HTERT RPE-1 (cell line): ENCODE data around the gene KRR1.
"Not testable (repeated sequence)": the region's sequence is repeated elsewhere in the genome, so short reads cannot be mapped to it uniquely, and the experiment has no call there.

Experiments used
- in situ Hi-C: fragments of 300-500 bp; cut with MboI; formaldehyde crosslinking; loops from 4 replicates; pipeline ENCODE4 v1.14.3; 2020; ENCODE audit warnings: low sequenced_read_pairs

The KRR1 gene

DNA sequence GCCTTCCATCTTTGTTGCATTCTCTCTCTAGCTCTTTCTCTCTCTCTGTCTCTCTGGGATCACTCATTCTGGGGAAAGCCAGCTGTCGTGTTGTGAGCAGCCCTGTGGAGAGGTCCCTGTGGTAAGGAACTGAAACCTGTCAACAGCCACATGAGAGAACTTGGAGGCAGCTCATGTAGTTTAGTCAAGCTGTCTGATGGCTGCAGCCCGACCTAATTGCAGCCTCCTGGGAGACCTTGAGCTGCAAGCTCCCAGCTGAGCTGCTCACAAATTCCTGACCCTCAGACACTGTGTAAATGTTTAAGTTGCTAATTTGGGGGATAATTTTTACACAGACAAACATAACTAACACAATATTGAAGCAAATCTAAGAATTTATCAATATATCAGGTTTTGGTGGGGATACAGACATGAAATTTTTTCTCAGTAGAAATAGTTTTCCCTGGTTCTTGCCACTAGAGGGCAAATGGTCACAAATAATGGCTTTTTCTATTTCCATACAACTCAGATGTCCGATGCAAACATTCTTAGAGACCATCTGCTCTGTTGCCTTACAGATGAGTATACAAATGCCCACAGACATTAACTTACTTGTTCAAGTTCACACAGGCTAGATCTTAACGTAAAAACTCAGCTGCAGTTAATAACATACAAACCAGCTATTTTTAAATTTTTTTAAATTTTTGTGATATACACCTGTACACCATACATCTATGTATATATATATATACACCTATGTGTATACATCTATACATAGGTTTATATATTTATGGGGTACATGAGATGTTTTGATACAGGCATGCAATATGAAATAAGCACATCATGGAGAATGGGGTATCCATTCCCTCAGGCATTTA lies 15.5 kb upstream of the KRR1 start:
- in situ Hi-C loops: no loop called here

DNA sequence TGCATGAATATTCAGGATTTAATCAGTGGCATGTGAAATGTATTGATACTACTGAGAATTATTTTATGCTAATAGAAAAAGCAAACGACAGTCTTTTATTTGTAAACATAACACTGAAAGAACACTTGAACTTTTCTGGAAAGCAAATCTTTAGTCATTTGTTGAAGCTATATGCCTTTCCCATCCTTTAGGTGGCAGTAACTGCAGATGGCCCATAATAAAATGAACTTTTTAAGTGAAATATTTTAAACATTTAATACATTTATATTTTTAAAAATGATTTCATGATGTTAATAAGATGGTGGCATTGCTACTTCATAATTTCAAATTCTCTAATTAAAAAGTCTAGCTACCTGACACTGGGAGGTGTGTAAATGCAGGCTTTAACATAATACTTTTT lies 13.9 kb upstream of the KRR1 start:
- in situ Hi-C loops: no loop called here

GRCh38 chr12:75522124-75522523 lies 10.7 kb upstream of the KRR1 start:
- in situ Hi-C loops: not testable (repeated sequence)

- in situ Hi-C loops: not testable (repeated sequence)
These were observed 9.8 kb upstream of the KRR1 start for GRCh38 chr12:75521224-75521623.

- in situ Hi-C loops: no loop called here
These were observed 1.8 kb downstream of the KRR1 start for GRCh38 chr12:75509621-75510020.

DNA sequence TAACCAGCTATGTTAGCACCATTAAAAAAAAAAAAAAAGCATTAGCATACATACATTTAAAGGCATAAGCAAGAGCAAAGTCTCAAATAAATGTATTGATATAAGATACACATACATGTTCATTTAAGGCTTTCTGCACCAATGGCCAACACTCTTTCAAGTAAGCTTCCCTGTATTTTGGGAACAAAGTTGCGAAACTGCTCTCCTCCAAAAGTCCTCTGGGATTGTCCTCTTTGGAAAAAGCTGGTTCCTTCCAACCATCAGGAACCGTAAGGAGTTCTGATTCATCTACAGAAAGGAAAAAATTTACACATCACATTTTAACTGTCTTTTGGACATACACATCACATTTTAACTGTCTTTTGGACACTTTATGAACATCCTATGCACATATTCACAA lies 3.2 kb downstream of the KRR1 start:
- in situ Hi-C loops: no loop called here

DNA sequence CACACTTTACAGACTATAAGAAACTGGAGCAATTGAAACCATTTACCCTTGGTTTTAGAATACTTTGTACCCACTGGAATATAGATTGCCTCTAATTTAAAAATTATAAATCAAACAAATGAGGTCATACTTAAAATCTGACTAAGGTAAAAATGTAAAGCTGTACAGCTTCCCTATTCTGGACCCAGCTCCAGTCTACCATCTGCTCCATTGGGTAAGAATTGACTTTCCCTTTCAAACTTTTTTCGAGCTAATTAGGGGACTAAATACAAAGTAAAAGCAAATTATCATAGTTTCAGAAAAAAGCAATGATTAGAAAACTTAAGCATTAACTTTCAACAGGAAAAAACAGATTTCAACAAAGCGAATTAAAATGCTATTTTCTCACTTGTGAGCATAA lies 4.3 kb downstream of the KRR1 start:
- in situ Hi-C loops: no loop called here

DNA sequence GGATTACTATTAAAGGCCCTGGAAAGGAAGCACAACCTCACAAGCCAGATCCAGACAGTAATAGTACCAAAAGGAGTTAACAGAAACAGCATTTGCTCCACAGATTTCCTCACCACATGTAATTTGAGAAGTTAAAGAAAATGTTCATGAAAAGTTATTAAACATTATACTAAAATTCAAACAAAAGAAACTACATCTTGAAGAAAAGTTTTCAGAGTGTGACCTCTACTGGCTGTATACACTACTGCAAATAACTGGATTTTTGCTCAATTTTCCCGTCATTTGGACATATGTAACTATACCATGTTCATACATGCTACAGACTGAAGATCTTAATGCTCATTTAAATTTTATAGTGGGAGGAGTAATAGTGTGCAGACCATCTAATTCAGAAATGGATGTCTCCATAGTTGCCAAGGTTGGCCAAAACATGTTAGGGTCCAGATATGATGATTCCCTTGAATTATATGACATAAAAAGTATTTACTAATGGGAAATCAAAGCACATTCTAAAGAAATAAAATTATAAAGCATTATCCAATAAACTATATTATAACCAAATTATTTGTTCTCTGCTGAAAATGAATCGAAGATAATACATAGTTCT lies 5.6 kb downstream of the KRR1 start:
- in situ Hi-C loops: no loop called here

GRCh38 chr12:75503866-75504265 lies 7.5 kb downstream of the KRR1 start:
- in situ Hi-C loops: no loop called here

- in situ Hi-C loops: no loop called here
These were observed 8.0 kb downstream of the KRR1 start for GRCh38 chr12:75503459-75503858.

- in situ Hi-C loops: no loop called here
These were observed 20.2 kb downstream of the KRR1 start for GRCh38 chr12:75491169-75491568.

GRCh38 chr12:75489613-75490210 lies 21.7 kb downstream of the KRR1 start:
- in situ Hi-C loops: no loop called here

DNA sequence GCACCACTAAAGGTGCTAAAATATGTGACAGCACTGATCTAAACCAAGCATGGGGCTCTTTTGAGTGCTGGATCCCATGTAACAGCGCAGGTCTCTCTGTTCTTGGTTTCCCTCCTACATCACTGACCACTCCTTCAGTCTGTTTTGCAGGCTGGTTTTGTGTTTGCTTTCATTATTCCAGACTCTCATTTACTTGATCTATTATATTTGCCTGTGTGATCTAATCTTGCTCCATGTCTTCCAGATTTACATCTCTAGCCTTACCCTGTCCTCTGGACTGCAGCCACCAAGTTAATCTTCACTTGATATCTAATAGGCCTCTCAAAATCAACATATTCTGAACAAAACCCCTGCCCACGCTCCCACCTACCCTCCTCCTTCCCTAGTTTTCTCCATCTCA lies 22.2 kb downstream of the KRR1 start:
- in situ Hi-C loops: no loop called here

GRCh38 chr12:75488553-75488952 lies 22.9 kb downstream of the KRR1 start:
- in situ Hi-C loops: no loop called here

DNA sequence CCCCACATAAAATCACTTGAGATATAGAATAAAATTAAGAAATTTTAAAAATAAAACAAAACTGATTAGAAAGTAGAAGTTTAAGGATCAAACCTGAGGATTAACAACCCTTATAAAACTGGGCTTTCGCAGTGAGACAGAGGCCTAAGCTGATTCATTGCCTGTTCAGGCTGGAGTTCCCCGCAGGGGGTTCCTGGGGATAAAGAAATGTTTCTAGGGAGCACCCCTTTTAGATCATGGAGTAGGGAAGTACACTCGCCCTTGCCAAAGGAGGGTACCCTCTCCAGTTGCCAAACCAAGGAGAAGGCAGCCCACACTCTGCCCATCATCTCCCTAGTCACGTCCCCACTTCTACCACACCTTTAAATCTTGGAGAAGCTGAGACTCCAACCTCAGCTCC lies 24.1 kb downstream of the KRR1 start:
- in situ Hi-C loops: no loop called here

GRCh38 chr12:75484450-75484849 lies 27.0 kb downstream of the KRR1 start:
- in situ Hi-C loops: not testable (repeated sequence)

DNA sequence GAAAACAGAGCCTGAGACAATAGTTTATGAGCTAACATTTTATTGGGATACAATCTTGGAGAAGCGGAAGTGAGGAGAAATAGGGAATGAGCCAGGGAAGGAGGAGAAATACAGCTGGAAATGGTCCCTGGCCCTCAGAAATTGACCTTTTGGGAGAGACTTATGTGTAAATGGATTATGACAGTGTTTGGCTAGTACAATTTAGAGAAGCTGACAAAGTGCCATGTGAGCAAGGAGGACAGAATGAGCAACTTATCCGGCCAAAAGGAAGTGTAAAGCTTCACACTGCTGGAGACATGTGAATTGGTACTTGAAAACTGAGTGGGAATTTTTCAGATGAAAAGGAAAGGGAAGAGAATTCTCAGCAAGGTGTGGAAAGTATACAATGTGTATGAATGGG lies 28.0 kb downstream of the KRR1 start:
- in situ Hi-C loops: no loop called here

GRCh38 chr12:75482646-75483045 lies 28.8 kb downstream of the KRR1 start:
- in situ Hi-C loops: no loop called here

GRCh38 chr12:75481774-75482173 lies 29.6 kb downstream of the KRR1 start:
- in situ Hi-C loops: no loop called here

- in situ Hi-C loops: no loop called here
These were observed 30.2 kb downstream of the KRR1 start for GRCh38 chr12:75481013-75481705.

DNA sequence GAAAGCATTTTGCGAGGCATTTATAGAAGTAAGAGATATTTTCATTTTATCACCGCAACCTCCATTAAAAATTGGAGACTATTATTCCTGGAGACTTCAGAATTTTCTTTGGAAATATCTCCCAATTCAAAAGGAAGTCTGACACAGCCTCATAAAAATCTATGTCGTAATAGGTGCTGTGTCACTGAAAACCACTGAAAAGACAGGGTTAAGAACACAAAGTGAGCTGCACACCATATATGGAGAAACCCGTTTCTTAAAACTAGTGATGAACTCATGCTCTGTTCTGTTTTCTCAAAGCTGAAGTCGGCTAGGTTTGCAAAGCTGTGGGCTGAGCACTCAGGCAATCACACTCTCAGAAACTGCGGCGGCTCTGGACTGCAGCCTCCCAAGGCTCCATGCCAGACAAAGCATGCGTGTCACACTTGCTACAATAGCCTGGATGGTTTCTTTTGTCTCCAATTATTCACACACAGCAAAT lies 30.9 kb downstream of the KRR1 start, which contains the start of gene GLIPR1:
Gene GLIPR1, plus strand, starts transcription at position 287 of the 481 bp plus-strand sequence. Its CDS starts 126 bp downstream, at position 413.
- in situ Hi-C loops: no loop called here
